GM10847 (cell line): ENCODE measurements around the gene NT5C1A.

Experiments
- POLR2A ChIP-seq: IDR thresholded peaks from 2 replicates; pipeline ENCODE4 v1.6.1; 2011; ENCODE audit not compliant: insufficient read length; ENCODE audit errors: extremely low read depth

NT5C1A gene

GRCh38 chr1:39637361-39637760 lies 34.5 kb downstream of the NT5C1A start:
- no peak for TF ChIP-seq POLR2A

GRCh38 chr1:39635871-39636210 lies 36.1 kb downstream of the NT5C1A start:
- TF ChIP-seq POLR2A, result no peak

GRCh38 chr1:39635205-39635870 lies 36.6 kb downstream of the NT5C1A start:
- TF ChIP-seq POLR2A, result no peak

GRCh38 chr1:39633422-39633821 lies 38.5 kb downstream of the NT5C1A start:
- TF ChIP-seq POLR2A, result no peak

GRCh38 chr1:39632682-39633417 lies 39.1 kb downstream of the NT5C1A start:
- no peak for TF ChIP-seq POLR2A

GRCh38 chr1:39632323-39632681 lies 39.6 kb downstream of the NT5C1A start:
- TF ChIP-seq POLR2A, result no peak

- no peak for TF ChIP-seq POLR2A
These were observed 40.3 kb downstream of the NT5C1A start for GRCh38 chr1:39631361-39632322.

GRCh38 chr1:39628807-39629350 lies 43.0 kb downstream of the NT5C1A start:
- TF ChIP-seq POLR2A, result no peak

- no peak for TF ChIP-seq POLR2A
These were observed 45.3 kb downstream of the NT5C1A start for GRCh38 chr1:39626646-39627045.

GRCh38 chr1:39625462-39626273 lies 46.2 kb downstream of the NT5C1A start:
- no peak for TF ChIP-seq POLR2A

GRCh38 chr1:39625009-39625408 lies 46.9 kb downstream of the NT5C1A start:
- TF ChIP-seq POLR2A, result no peak

GRCh38 chr1:39623053-39623452 lies 48.9 kb downstream of the NT5C1A start:
- TF ChIP-seq POLR2A, result no peak

GRCh38 chr1:39622427-39622826 lies 49.5 kb downstream of the NT5C1A start:
- no peak for TF ChIP-seq POLR2A

- no peak for TF ChIP-seq POLR2A
These were observed 51.2 kb downstream of the NT5C1A start for GRCh38 chr1:39620659-39621165.
